Spleen (tissue), 11 donors: ENCODE measurements around the gene PDGFD. TPM values are rescaled to one million over a fixed set of nuclear protein-coding genes. Genes with fewer than 3 reads are reported as not detected.

ENCODE experiments used
- DNase-seq: peaks from one replicate; pipeline ENCODE4 v3.0.0-alpha.2; 2020
- H3K27ac ChIP-seq, 8 donors: fragments of 200-600 bp; sonication (generic) in 7 of 8; 1 replicate in 4 of 8; 2 replicates in 4 of 8; pipeline versions ENCODE4 v1.5.0 to v1.8.0; 2016 to 2021; ENCODE audit warnings: inconsistent platforms in 4 of 8, mild to moderate bottlenecking in 4 of 8, moderate library complexity in 1 of 8
- H3K27me3 ChIP-seq, 7 donors: fragments of 200-600 bp; sonication (generic) in 6 of 7; replicated peaks in 1 of 7; 1 replicate in 4 of 7; 2 replicates in 3 of 7; pipeline versions ENCODE4 v1.5.0 to v1.8.0; 2016 to 2021; ENCODE audit warnings: inconsistent platforms in 3 of 7, mild to moderate bottlenecking in 1 of 7
- H3K36me3 ChIP-seq, 6 donors: fragments of 200-600 bp; sonication (generic) in 5 of 6; 1 replicate in 4 of 6; 2 replicates in 2 of 6; pipeline versions ENCODE4 v1.5.0 to v1.8.0; 2016 to 2021; ENCODE audit warnings: inconsistent platforms in 2 of 6
- H3K4me1 ChIP-seq, 6 donors: fragments of 200-600 bp; sonication (generic) in 5 of 6; 1 replicate in 3 of 6; 2 replicates in 3 of 6; pipeline versions ENCODE4 v1.5.0 to v1.8.0; 2016 to 2021; ENCODE audit warnings: inconsistent platforms in 3 of 6
- H3K4me3 ChIP-seq, 8 donors: fragments of 200-600 bp; sonication (generic) in 7 of 8; 1 replicate in 4 of 8; 2 replicates in 4 of 8; pipeline versions ENCODE4 v1.5.0 to v1.8.0; 2016 to 2021; ENCODE audit warnings: inconsistent platforms in 4 of 8, mild to moderate bottlenecking in 4 of 8, moderate library complexity in 2 of 8
- H3K9me3 ChIP-seq, 8 donors: fragments of 200-600 bp; sonication (generic) in 7 of 8; 1 replicate in 4 of 8; 2 replicates in 4 of 8; pipeline versions ENCODE4 v1.5.0 to v1.8.0; 2016 to 2021; ENCODE audit warnings: inconsistent platforms in 4 of 8
- CTCF ChIP-seq, 11 experiments: fragments of 200-600 bp in 7 of 11; fragments of 450-650 bp in 4 of 11; sonication (generic) in 4 of 11; IDR thresholded peaks in 8 of 11; conservative IDR thresholded peaks in 3 of 11; 1 replicate in 7 of 11; 2 replicates in 4 of 11; pipeline versions ENCODE4 v1.4.0 to v1.8.0; 2016 to 2021; ENCODE audit warnings: antibody characterized with exemption in 11 of 11, inconsistent platforms in 4 of 11, mild to moderate bottlenecking in 1 of 11
- POLR2A ChIP-seq, 3 donors: fragments of 450-650 bp; IDR thresholded peaks; one replicate each; pipeline ENCODE4 v1.5.1; 2017; ENCODE audit warnings: antibody characterized with exemption in 3 of 3, mild to moderate bottlenecking in 1 of 3
- POLR2AphosphoS5 ChIP-seq, 3 donors: sonication (generic); formaldehyde crosslinking; IDR thresholded peaks; one replicate each; pipeline ENCODE4 v1.5.1; 2017; ENCODE audit warnings: antibody characterized with exemption in 3 of 3
- WGBS, 5 donors: extraction: QIAGEN DNeasy Blood & Tissue Kit in 3 of 5; methylation state at CpG; one replicate each; pipeline versions ENCODE4 v1.1.5 to v1.1.7; 2013 to 2018; 5-methylcytosine and 5-hydroxymethylcytosine counted together
- intact Hi-C: fragments of 100-400 bp; cut with DNase I; formaldehyde crosslinking; loops from one replicate; pipeline ENCODE4 v1.15.0; 2023; ENCODE audit warnings: low total_unique reads
- polyA plus RNA-seq, 3 donors: library from polyadenylated mRNA; stranded (reverse); fragments of 200-250 nt; gene quantifications; one replicate each; pipeline ENCODE4 v1.2.1, GENCODE V29; 2013
- total RNA-seq, 7 donors: library from RNA; depleted of rRNA in 3 of 7; stranded (reverse); fragments of >200 nt in 3 of 7; fragmentation: NEBNext Ultra II Directional in 4 of 7; extraction: Animal tissue kit (Norgen Biotek cat#: 25700) in 4 of 7; gene quantifications; one replicate each; pipeline versions ENCODE4 v1.1.0 to v1.2.1, GENCODE V29; 2016 to 2021
- donor health status: healthy with polysubstance abuse.
- donor health status: DM: no; HTN: no; CAD: no; lungs with moderate emphysema.
- donor health status: DM: no; HTN: no; CAD: no.
- donor health status: Bipolar disorder and iron deficiency.
- donor health status: healthy.
- donor health status: DM: no; HTN: no; CAD: no.
- donor health status: DM: yes; HTN: yes; CAD: no.

PDGFD gene
- total and polyA plus RNA-seq, 10 donors: 0.43 to 7.1 (median 3.4) TPM

- TF ChIP-seq POLR2AphosphoS5 (IDR thresholded peaks at IDR 0.05) (no peak), POLR2A (IDR thresholded peaks at IDR 0.05) (no peak), CTCF (IDR thresholded peaks at IDR 0.05 in 8 of 11, conservative IDR thresholded peaks at IDR 0.05 in 3 of 11) (no peak)
- WGBS, 5 donors: 24 to 34% (median 28%) methylated on average over 1 of the region's 1 CpG
- intact Hi-C loops: no loop called here
Measured at GRCh38 chr11:103898065-103898464, 265.9 kb downstream of the PDGFD start.

GRCh38 chr11:103897160-103897936, 266.6 kb downstream of the PDGFD start:
- Histone ChIP-seq H3K9me3 (no peaks in the 10 kb centered on the region), H3K36me3 (no peaks in the 10 kb centered on the region), H3K27ac (peak overlapping the region in 1 of 8 donors; percentile 43), H3K4me3 (no peak overlapping the region), H3K4me1 (peaks cover 0 to 24% (median 16%) of the 10 kb centered on the region in 6 donors), H3K27me3 (no peaks in the 10 kb centered on the region)
- intact Hi-C loops: no loop called here
- DNase-seq: no peak
- no peak for TF ChIP-seq POLR2A (IDR thresholded peaks at IDR 0.05)
- WGBS, 5 donors: 23 to 31% (median 27%) methylated on average over 4 of the region's 4 CpGs

More at GRCh38 chr11:103898065-103898464, 265.9 kb downstream of the PDGFD start:
- peak overlapping the region in 1 of 8 donors; percentile 43 for H3K27ac ChIP-seq
- H3K27me3 ChIP-seq: no peaks in the 10 kb centered on the region
- no peak overlapping the region for H3K4me3 ChIP-seq
- H3K36me3 ChIP-seq: no peaks in the 10 kb centered on the region
- no peak for DNase-seq
- H3K4me1 ChIP-seq: peaks cover 0 to 27% (median 17%) of the 10 kb centered on the region in 6 donors
- H3K9me3 ChIP-seq: no peaks in the 10 kb centered on the region

- DNase-seq: no peak
- peaks cover 0 to 8% (median 6%) of the 10 kb centered on the region in 8 donors for H3K9me3 ChIP-seq
- H3K36me3 ChIP-seq: no peaks in the 10 kb centered on the region
- no peak overlapping the region for H3K4me3 ChIP-seq
- 75 to 84% (median 80%) methylated on average over 3 of the region's 3 CpGs for WGBS, 5 donors
- peaks cover 0 to 24% (median 16%) of the 10 kb centered on the region in 6 donors for H3K4me1 ChIP-seq
- H3K27me3 ChIP-seq: no peaks in the 10 kb centered on the region
- intact Hi-C loops: no loop called here
- H3K27ac ChIP-seq: no peak overlapping the region
- TF ChIP-seq CTCF (IDR thresholded peaks at IDR 0.05 in 8 of 11, conservative IDR thresholded peaks at IDR 0.05 in 3 of 11): no peak
- TF ChIP-seq POLR2AphosphoS5 (IDR thresholded peaks at IDR 0.05): no peak
- TF ChIP-seq POLR2A (IDR thresholded peaks at IDR 0.05): no peak
Measured at GRCh38 chr11:103895106-103895505, 268.8 kb downstream of the PDGFD start.

- no peak for DNase-seq
- Histone ChIP-seq H3K27me3 (no peaks in the 10 kb centered on the region), H3K4me3 (no peak overlapping the region), H3K36me3 (no peaks in the 10 kb centered on the region), H3K27ac (no peak overlapping the region), H3K9me3 (peaks cover 0 to 12% (median 10%) of the 10 kb centered on the region in 8 donors), H3K4me1 (peaks cover 0 to 24% (median 16%) of the 10 kb centered on the region in 6 donors)
- TF ChIP-seq CTCF (IDR thresholded peaks at IDR 0.05 in 8 of 11, conservative IDR thresholded peaks at IDR 0.05 in 3 of 11) (no peak), POLR2AphosphoS5 (IDR thresholded peaks at IDR 0.05) (no peak), POLR2A (IDR thresholded peaks at IDR 0.05) (no peak)
- intact Hi-C loops: no loop called here
- 78 to 90% (median 83%) methylated on average over 3 of the region's 3 CpGs for WGBS, 5 donors
Measured at GRCh38 chr11:103894673-103895072, 269.3 kb downstream of the PDGFD start.
